Activated CD8-positive, alpha-beta memory T cell treated with anti-CD3 and anti-CD28 coated beads, Interleukin-2, amount 50 U/mL, for 24 hours (primary cell): ENCODE results near the gene ABCA13.

Experiments
- DNase-seq: peaks from one replicate; pipeline ENCODE4 v3.0.0-alpha.2; 2020; ENCODE audit errors: extremely low read depth

ABCA13 gene

GRCh38 chr7:48380921-48381320 lies 209.7 kb downstream of the ABCA13 start:
- DNase-seq, result no peak

GRCh38 chr7:48381571-48381970 lies 210.3 kb downstream of the ABCA13 start:
- DNase-seq, result no peak

- DNase-seq, result no peak
Observed at GRCh38 chr7:48384180-48384752, 213.0 kb downstream of the ABCA13 start.

GRCh38 chr7:48387932-48388331 lies 216.7 kb downstream of the ABCA13 start:
- DNase-seq, result no peak

- DNase-seq, result no peak
Observed at GRCh38 chr7:48388911-48389310, 217.7 kb downstream of the ABCA13 start.

GRCh38 chr7:48389977-48390376 lies 218.7 kb downstream of the ABCA13 start:
- DNase-seq, result no peak

DNA sequence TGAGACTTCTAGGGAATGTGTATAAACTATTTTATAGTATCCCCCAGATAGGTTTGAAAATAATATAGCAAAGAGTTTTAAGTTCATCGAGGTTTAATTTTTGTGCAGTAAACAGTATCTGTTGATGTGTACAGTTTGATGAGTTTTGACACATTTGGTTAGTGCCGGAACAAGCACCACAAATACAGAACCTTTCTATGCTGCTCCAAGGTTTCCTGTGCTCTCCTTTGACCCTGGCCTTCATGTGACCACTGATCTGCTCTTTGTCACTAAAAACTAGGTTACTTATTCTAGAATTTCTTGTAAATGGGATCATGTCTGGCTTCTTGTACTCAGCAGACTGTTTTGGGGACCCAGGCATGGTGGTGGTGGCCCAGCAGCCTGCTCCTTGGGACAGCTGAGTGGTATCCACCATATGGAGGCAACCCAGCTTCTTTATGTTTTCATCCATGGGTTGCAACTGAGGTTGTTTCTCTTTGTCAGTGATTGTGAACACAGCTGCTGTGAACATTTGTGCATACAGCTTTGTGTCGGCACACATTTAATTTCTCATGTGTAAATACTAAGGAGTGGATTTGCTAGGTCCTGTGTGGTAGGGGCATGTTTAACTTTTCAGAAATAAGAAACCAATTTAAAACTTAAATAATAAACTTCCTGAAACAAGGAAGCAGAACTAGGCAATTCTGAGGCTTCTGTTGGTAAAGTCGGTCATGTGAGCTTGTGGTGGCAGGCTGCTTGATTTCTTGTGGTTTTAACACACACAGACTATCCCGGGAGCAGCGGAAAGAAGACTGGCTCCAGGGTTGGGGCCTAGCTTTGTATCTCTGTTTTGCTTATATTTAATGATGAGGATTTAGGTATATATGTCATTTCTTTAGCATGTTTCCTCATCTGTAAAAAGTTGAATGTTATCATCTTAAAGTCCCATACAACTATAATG lies 219.4 kb downstream of the ABCA13 start:
- no peak for DNase-seq

- DNase-seq, result no peak
Observed at GRCh38 chr7:48398191-48398590, 226.9 kb downstream of the ABCA13 start.

DNA sequence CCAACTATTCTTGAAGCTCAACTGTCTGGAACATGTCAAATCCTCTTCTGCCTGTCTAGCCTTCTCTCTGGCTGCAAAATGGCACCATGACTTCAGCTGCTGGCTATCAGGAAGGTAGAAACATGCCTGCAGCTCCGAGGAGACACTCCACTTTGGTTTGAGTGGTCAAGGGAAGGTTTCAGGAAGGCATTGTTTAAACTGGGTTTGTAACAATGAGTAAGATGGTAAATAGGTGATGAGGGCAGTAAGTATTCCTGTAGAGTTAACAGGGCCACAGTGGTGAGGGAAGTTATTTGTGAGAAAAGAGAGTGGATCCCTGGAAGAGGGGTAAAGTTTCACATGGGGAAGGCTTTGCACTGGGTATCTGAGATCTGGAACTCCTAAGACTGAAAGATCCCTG lies 231.5 kb downstream of the ABCA13 start:
- DNase-seq, result no peak

DNA sequence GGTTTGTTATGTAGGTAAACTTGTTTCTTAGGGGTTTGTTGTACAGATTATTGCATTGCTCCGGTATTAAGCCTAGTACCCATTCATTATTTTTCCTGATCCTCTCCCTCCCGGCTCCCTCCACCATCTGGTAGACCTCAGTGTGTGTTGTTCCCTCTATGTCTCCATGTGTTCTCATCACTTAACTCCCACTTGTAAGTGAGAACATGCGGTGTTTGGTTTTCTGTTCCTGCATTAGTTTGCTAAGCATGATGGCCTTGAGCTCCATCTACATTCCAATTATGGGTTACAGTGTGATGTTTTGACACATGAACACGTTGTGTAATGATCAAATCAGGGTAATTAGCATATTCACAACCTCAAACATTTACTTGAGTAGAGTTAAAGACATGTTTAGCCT lies 237.5 kb downstream of the ABCA13 start:
- DNase-seq, result no peak

- no peak for DNase-seq
Observed at GRCh38 chr7:48411619-48412018, 240.4 kb downstream of the ABCA13 start.

- no peak for DNase-seq
Observed at GRCh38 chr7:48414011-48414732, 242.9 kb downstream of the ABCA13 start.

GRCh38 chr7:48416327-48416908 lies 245.2 kb downstream of the ABCA13 start:
- DNase-seq, result no peak

- no peak for DNase-seq
Observed at GRCh38 chr7:48419401-48419800, 248.1 kb downstream of the ABCA13 start.

DNA sequence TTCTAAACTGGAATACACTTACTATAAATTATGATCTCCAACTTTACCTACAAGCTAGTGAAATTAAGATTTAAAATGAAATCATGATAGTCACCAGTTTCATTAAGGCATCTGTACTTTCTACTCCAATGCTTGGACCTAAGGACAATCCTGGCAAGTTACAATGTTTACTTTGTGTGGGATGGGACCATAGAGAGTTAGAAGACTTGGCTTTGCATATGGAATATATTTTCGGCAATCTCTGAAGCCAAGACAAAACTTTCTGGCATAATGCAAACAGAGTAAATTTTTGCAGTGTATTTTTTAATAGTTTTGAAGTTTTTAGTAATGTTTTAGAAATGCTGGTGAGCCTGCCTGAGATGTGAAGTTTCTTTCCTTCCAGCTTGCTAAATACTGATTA lies 248.9 kb downstream of the ABCA13 start:
- no peak for DNase-seq

GRCh38 chr7:48421357-48421756 lies 250.1 kb downstream of the ABCA13 start:
- DNase-seq, result no peak

DNA sequence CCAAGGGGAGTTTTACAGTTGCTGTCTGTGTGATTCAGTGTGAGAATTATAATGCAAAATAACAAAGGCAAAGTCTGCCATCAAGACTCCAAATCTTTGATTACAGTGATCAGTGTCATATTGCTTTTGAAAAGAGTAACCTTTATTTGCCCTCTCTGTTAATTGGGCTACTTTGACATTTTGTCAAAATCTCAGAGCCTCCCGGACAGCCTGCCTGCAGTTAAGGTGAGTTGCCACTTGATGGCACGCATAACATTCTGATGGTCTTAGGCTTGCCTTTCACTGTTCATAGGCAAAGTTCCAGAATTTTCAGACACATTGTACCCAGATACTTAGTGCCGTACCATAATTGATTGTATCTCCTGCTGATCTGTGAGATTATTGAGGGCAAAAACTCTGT lies 253.5 kb downstream of the ABCA13 start:
- no peak for DNase-seq

- no peak for DNase-seq
Observed at GRCh38 chr7:48426331-48426965, 255.2 kb downstream of the ABCA13 start.

GRCh38 chr7:48426966-48427555 lies 255.8 kb downstream of the ABCA13 start:
- no peak for DNase-seq

DNA sequence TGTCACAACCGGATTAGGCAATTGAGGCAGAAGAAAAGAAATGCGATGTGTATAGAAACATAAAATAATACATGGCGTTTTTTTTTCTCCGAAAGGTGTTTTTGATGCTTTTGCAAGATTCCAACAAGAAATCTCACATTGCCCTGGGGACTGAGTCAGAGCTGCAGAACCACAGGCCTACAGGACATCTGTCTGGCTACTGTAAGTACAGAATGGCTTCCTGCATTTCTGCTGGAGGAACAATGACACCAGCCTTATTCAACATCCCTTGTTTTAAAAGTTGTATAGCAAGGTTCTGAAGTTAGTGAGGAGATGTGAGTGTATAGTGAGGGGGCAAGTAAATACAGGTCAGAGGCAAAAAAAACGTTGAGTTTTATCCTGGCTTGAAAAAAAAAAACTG lies 256.4 kb downstream of the ABCA13 start:
- no peak for DNase-seq

- DNase-seq, result no peak
Observed at GRCh38 chr7:48428091-48428684, 256.9 kb downstream of the ABCA13 start.
